DMS53 treated with DMSO at 0.1 percent for 48 hours (cell line): ENCODE data around the gene TNFRSF14.

Experiments
- DNase-seq: peaks from one replicate; lab custom pipeline; 2025; ENCODE audit not compliant: unreplicated experiment; lab: John Stamatoyannopoulos, UW

Gene TNFRSF14

GRCh38 chr1:2586154-2587070, 30.2 kb downstream of the TNFRSF14 start, which contains the start of gene PRXL2B:
TSS of gene PRXL2B (plus strand) at chr1:2586777. CDS start at chr1:2586886, 109 bp downstream.
- peak; percentile 89 for DNase-seq

DNA sequence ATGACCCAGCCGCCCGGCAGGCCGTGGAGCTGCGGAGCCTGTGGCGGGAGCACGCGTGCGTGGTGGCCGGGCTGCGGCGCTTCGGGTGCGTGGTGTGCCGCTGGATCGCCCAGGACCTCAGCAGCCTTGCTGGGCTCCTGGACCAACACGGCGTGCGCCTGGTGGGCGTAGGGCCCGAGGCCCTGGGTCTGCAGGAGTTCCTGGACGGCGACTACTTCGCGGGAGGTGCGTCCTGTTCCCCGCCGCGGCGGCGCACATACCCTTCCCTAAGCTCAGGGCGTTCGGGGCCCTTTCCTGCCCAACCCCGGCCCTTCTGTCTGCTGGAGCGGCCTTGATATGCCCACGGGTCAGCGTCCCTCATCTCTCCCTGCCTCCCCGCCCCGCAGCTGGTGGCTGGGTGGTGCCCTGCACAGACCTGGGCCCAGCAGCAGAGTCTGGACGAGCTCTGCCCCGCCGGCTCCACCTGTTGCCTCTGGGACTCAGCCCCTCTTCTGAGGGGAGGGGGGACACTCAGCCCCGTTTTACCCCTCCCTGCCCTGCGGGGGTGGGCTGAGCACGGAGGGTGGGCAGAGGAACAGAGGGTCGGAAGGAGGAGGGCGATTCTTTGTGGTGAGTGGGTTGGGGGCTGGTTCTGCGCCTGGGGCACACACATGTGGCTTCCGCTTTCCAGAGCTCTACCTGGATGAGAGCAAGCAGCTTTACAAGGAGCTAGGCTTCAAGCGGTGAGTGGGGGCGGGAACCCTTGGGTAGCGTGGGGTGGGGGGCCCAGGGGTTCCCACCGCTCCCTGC, 31.1 kb downstream of the TNFRSF14 start:
- no peak for DNase-seq

- no peak for DNase-seq
Measured at GRCh38 chr1:2587860-2588571, 31.8 kb downstream of the TNFRSF14 start.

DNA sequence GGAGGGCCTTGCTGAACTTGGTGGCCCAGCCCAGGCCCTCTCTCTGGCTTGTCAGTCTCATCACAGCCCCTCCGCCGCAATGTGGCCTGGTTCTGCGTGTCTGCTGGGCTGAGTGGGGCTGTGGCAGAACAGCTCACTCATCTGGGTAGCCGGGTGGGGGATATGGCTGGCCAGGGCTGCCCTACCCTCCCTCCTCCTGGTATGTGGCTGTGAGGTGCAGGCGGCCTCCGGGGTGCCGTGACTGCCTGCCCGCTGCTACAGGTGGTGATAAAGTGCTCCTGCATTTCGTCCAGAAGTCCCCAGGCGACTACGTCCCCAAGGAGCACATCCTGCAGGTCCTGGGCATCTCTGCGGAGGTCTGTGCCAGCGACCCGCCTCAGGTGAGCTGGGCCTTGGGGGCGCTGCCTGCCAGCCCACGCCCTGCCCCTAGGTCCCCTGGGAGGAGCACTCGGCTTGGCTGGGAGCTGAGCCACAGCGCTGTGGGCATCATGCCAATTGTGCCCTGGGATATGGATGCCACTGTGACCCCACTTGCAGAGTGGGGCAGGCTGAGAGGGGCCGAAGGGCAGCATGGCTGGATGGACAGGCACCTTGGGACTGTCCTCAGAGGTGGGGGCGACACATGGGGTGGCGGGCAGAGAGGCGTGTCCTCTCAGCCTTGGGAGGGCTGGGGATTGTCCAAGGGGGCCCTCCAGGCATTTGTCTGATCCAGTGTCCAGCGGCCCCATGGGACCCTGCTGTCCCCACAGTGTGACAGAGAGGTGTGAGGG, 32.7 kb downstream of the TNFRSF14 start:
- no peak for DNase-seq

DNA sequence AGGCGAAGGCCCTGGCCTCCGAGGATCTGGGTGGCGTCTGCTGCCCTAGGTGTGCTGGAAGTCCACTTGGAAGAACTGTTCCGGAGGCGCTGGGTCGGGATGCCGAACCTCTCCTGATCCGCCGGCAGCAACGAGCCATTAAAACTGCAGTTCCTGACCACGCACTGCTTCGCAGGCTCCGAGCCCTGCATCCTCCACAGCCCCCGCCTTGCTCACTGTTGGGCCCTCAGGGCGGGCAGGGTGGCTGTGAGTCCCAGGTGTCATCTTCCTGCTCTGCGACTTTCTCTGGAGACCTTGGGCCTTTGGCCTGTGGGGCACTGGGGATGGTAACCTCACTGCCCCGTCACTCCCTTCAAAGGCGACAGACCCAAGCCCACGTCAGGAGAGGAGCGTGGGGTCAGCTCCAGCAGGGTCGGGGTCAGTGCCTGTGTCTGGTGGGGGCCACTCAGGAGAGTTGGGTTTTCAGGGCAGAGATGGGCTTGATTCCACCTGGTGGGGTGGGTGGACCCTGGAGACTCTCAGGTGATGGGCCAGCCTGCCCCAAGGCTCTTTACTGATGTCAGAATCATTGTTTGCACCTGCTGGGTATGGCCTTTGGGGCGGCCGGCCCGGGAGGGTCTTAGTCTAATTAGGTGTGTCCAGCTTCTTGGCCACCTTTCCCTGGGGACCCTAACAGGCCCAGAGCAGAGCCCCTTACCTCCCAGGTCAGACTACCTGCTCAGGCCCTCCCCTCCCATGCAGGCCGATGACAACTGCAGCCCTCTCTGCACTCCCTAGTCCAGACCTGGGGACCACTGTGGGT, 33.5 kb downstream of the TNFRSF14 start:
- no peak for DNase-seq

GRCh38 chr1:2590233-2591141, 34.3 kb downstream of the TNFRSF14 start:
- no peak for DNase-seq

DNA sequence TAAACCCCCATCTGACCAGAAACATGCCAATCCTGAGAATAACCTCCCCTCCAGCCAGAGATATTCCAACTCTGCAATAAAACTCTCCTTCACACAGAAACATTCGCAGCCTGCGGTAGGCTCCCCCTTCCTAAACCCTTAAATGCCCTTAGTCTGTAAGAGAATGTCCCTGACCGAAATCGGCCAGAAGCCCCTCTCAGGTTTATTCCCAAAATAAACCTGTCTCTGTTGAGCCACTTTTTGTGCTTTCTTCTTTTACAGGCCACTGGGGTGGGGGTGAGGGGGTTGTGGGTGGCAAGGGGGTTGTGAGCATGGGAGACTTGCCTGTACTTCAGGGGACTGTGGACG, 35.0 kb downstream of the TNFRSF14 start:
- no peak for DNase-seq

- DNase-seq = no peak
Measured at GRCh38 chr1:2591581-2592261, 35.5 kb downstream of the TNFRSF14 start.

DNA sequence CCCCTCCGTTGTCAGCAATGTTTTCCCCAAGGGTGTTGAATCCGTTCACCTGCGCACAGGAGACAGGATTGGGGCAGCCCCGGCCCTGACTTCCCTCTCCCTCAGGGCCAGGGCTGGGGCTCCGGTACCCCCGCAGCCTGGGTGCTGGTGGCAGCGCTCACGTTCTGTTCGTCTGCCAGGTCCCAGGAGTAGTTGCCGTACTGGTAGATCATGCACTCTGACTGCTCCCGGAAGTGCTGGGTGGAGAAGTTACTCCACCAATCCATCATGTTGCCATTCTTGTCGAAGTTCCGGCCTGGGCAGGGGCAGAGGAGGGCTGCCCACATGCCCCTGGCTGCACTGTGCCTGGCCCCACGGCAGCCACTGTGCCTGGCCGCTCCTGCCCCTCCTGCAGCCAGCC, 36.5 kb downstream of the TNFRSF14 start:
- no peak for DNase-seq

- DNase-seq = no peak
Measured at GRCh38 chr1:2593251-2593878, 37.2 kb downstream of the TNFRSF14 start.

GRCh38 chr1:2594001-2594640, 38.0 kb downstream of the TNFRSF14 start:
- DNase-seq = no peak

DNA sequence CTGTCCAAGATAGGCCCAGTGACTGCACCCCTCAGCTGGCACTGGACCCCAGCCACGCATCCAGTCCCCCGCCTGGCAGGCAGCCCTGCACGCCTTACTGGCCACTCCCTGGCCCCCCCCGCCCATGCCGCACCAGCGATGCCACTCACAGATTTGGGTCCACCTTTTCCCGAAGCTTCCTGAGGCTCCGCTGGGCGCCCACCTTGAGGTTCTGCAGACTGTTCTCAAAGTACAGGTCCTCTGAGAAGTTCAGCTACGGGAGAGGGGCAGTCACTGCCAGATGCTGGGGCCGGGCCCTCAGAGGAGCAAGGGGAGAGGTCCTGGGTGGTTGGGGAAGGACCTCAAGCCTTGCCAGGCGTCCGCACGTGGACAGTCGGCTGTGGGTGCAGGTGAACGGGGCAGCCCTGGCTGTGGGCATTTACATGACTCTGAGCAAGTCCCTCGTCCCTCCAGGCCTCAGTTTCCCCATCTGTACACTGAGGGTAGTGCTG, 38.5 kb downstream of the TNFRSF14 start:
- DNase-seq = no peak

DNA sequence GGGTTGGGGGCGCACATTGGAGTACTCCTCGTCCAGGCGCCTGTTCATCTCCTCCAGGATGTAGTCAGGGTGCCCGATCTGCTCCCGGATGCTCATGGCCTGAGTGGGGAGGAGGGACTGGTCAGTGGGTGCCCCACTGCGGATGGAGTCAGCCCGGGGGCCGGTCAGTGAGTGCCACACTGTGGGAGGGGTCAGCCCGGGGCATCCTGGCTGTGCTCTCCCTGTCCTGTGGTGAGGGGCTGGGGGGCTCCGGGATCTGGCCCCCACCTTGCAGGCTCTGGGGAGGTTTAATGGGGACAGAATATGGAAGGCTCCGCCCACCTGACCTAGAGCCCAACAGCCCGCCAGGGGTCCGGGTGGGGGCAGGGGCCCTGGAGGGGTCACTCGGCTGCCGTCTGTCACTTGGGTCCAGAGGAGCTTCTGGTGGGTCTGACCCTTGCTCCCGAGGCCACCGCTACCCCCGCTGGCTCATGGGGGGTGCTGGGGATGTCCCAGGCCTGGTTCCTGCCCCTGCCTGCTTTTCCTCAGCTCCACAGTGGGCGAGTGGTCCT, 39.2 kb downstream of the TNFRSF14 start:
- no peak for DNase-seq

DNA sequence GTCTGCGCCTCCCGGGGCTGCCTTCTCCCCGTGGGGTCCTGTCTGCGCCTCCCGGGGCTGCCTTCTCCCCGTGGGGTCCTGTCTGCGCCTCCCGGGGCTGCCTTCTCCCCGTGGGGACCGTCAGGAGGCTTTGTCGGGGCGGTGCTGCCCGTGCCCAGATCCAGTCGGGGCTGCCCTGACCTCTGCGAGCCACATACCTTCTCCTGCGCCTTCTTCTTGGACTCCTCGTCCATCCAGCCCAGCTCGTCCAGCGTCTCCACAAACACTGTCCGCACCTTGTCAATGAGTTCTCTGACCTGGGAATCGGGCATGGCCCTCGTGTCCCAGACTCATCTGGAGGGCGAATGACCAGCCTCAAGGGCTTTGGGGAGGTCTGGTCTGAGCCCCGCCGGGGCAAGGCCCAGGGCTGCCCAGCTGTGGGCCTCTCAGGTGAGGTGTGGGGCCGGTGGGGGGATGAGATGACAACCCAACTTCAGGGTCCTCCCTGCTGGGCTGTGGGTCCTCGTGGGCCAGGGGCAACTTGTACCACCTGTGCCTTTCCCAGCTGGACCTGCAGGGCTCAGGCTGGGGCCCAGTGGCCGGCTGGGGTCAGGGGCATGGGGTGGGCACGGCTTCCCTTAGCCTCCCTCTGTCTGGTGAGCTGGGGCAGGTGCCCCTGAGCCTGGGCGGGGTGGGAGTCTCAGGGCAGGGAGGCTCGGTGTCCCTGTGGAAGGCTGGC, 39.8 kb downstream of the TNFRSF14 start:
- no peak for DNase-seq

GRCh38 chr1:2596530-2597333, 40.6 kb downstream of the TNFRSF14 start:
- DNase-seq = no peak
